HCT116 (cell line): ENCODE data around the gene PYGL. TPM values are rescaled to one million over a fixed set of nuclear protein-coding genes. Genes with fewer than 3 reads are reported as not detected.

ENCODE experiments used
- ATAC-seq: fragments of 200-7000 bp; cut with Tn5 transposase; 2 replicates; pipeline ENCODE4 v1.9.1; 2020; ENCODE audit warnings: mild to moderate bottlenecking, moderate library complexity
- BruUV-seq: library from RNA; stranded (reverse); fragments of 400-500 nt; replicated peaks from 2 replicates; lab custom pipeline; 2021; lab: Mats Ljungman, UMichigan
- CTCF ChIA-PET: fragments of 300-600 bp; sonication (Branson Sonifier 250); formaldehyde crosslinking; loops from one replicate; lab custom pipeline; 2021; ENCODE audit warnings: antibody characterized with exemption; lab: Charles Lee
- POLR2A ChIA-PET: fragments of 300-600, 350-600 bp; sonication (Branson Sonifier 250); formaldehyde crosslinking; loops from one replicate; lab custom pipeline; 2021; ENCODE audit warnings: antibody characterized with exemption; lab: Charles Lee
- RAD21 ChIA-PET, 2 experiments: fragments of 300-600 bp; sonication (Branson Sonifier 250); formaldehyde crosslinking; loops; one replicate each; lab custom pipeline; 2023; ENCODE audit warnings: low total read pairs in 2 of 2; ENCODE audit not compliant: uncharacterized antibody in 2 of 2, unreplicated experiment in 2 of 2, low non-redundant PET in 1 of 2; lab: Charles Lee
- DNase-seq: peaks from one replicate; pipeline ENCODE4 v3.0.0-alpha.2; 2010; ENCODE audit warnings: low read depth, low spot score
- H2AFZ ChIP-seq: fragments of 200-600 bp; shearing (Covaris generic), sonication (generic); 2 replicates; pipeline ENCODE4 v1.6.1; 2017; ENCODE audit warnings: low read depth, mixed run types, mixed read lengths, antibody characterized with exemption, low read length; ENCODE audit not compliant: poor library complexity, severe bottlenecking
- H3K27ac ChIP-seq: 2 replicates; pipeline ENCODE4 v1.5.1; 2012; ENCODE audit warnings: low read depth, low read length
- H3K27me3 ChIP-seq: fragments of 200-600 bp; sonication (generic); 2 replicates; pipeline ENCODE4 v1.6.1; 2016; ENCODE audit warnings: mixed run types, low read length, mixed read lengths; ENCODE audit not compliant: insufficient read depth
- H3K36me3 ChIP-seq, 2 experiments: fragments of 200-500 bp in 1 of 2; fragments of 200-600 bp in 1 of 2; sonication (Bioruptor generic) in 1 of 2; sonication (generic) in 1 of 2; 2 replicates each; pipeline versions ENCODE4 v1.5.1 to v1.6.1; 2014 to 2016; ENCODE audit warnings: low read length in 2 of 2, inconsistent platforms in 1 of 2, mixed read lengths in 1 of 2, mixed run types in 1 of 2; ENCODE audit not compliant: insufficient read depth in 2 of 2, control insufficient read depth in 1 of 2
- H3K4me1 ChIP-seq, 2 experiments: fragments of 200-600 bp in 1 of 2; sonication (generic) in 1 of 2; 2 replicates each; pipeline versions ENCODE4 v1.5.1 to v1.6.1; 2012 to 2017; ENCODE audit warnings: low read length in 2 of 2, inconsistent platforms in 1 of 2, mild to moderate bottlenecking in 1 of 2, mixed read lengths in 1 of 2, mixed run types in 1 of 2, moderate library complexity in 1 of 2; ENCODE audit not compliant: insufficient read depth in 2 of 2, control insufficient read depth in 1 of 2
- H3K4me2 ChIP-seq: fragments of 200-600 bp; sonication (generic); 2 replicates; pipeline ENCODE4 v1.6.1; 2017; ENCODE audit warnings: mixed run types, low read length, mixed read lengths
- H3K4me3 ChIP-seq, 2 experiments: fragments of 200-600 bp in 1 of 2; sonication (generic) in 1 of 2; replicated peaks in 1 of 2; 2 replicates each; pipeline ENCODE4 v1.5.1; 2011 to 2016; ENCODE audit warnings: low read length in 2 of 2, control low read depth in 1 of 2, low read depth in 1 of 2, mild to moderate bottlenecking in 1 of 2, mixed read lengths in 1 of 2, mixed run types in 1 of 2
- H3K79me2 ChIP-seq: fragments of 200-600 bp; sonication (generic); 2 replicates; pipeline ENCODE4 v1.6.1; 2017; ENCODE audit warnings: mild to moderate bottlenecking, mixed run types, low read length, moderate library complexity, mixed read lengths; ENCODE audit not compliant: insufficient read depth
- H3K9ac ChIP-seq: fragments of 200-600 bp; sonication (generic); 2 replicates; pipeline ENCODE4 v1.6.1; 2016; ENCODE audit warnings: low read length, mixed read lengths
- H3K9me2 ChIP-seq: fragments of 200-600 bp; sonication (generic), shearing (Covaris generic); 2 replicates; pipeline ENCODE4 v1.6.1; 2017; ENCODE audit warnings: mixed run types, mild to moderate bottlenecking, moderate library complexity; ENCODE audit not compliant: insufficient read depth
- H3K9me3 ChIP-seq, 2 experiments: fragments of 200-500 bp in 1 of 2; fragments of 200-600 bp in 1 of 2; sonication (Bioruptor generic) in 1 of 2; sonication (generic) in 1 of 2; 2 replicates each; pipeline ENCODE4 v1.6.1; 2014 to 2017; ENCODE audit warnings: low read length in 2 of 2, mixed read lengths in 2 of 2, inconsistent platforms in 1 of 2, low read depth in 1 of 2, mild to moderate bottlenecking in 1 of 2, mixed run types in 1 of 2, moderate library complexity in 1 of 2; ENCODE audit not compliant: control insufficient read depth in 1 of 2, insufficient read depth in 1 of 2
- H4K20me1 ChIP-seq: fragments of 200-600 bp; sonication (generic), shearing (Covaris generic); 2 replicates; pipeline ENCODE4 v1.6.1; 2017; ENCODE audit warnings: mixed run types, mild to moderate bottlenecking, moderate library complexity; ENCODE audit not compliant: insufficient read depth
- CEBPB ChIP-seq: IDR thresholded peaks from 2 replicates; pipeline ENCODE4 v1.6.1; 2012; ENCODE audit warnings: low read depth
- EGR1 ChIP-seq: IDR thresholded peaks from 2 replicates; pipeline ENCODE4 v1.6.1; 2012; ENCODE audit warnings: low read depth
- EZH2 ChIP-seq: fragments of 200-600 bp; sonication (generic); IDR thresholded peaks from 2 replicates; pipeline ENCODE4 v1.6.1; 2017; ENCODE audit warnings: antibody characterized with exemption, mixed run types
- FOSL1 ChIP-seq: IDR thresholded peaks from 2 replicates; pipeline ENCODE4 v1.6.1; 2012; ENCODE audit warnings: low read depth
- POLR2A ChIP-seq: IDR thresholded peaks from 2 replicates; pipeline ENCODE4 v1.7.0; 2011; ENCODE audit warnings: borderline replicate concordance; ENCODE audit not compliant: insufficient read depth, insufficient read length; ENCODE audit errors: extremely low read depth
- SRF ChIP-seq: IDR thresholded peaks from 2 replicates; pipeline ENCODE4 v1.6.1; 2012; ENCODE audit warnings: low read depth
- TCF7L2 ChIP-seq: IDR thresholded peaks from 2 replicates; pipeline ENCODE4 v1.7.0; 2011; ENCODE audit warnings: borderline replicate concordance, inconsistent platforms; ENCODE audit not compliant: insufficient read depth, insufficient read length; ENCODE audit errors: extremely low read depth
- ZFX ChIP-seq: fragments of 450-650 bp; IDR thresholded peaks from 2 replicates; pipeline ENCODE4 v1.6.1; 2017
- ZNF274 ChIP-seq: fragments of 200-500 bp; sonication (Bioruptor generic); IDR thresholded peaks from 2 replicates; pipeline ENCODE4 v1.6.1; 2014; ENCODE audit warnings: mild to moderate bottlenecking, low read depth, low read length, inconsistent platforms
- intact Hi-C: fragments of 100-400 bp; cut with micrococcal nuclease; formaldehyde crosslinking; loops from 2 replicates; pipeline ENCODE4 v1.10.0; 2022
- total RNA-seq: library from RNA; stranded (reverse); gene quantifications from one replicate; pipeline ENCODE4 v1.2.1, GENCODE V29; 2021; ENCODE audit not compliant: unreplicated experiment
- TF ChIP-seq, protein P1 (sequence below): IDR thresholded peaks from 2 replicates; pipeline ENCODE4 v1.6.1; 2012; ENCODE audit warnings: low read depth
- TF ChIP-seq, protein P2 (sequence below), 3 experiments: fragments of 200-600 bp in 1 of 3; sonication (generic) in 1 of 3; IDR thresholded peaks in 2 of 3; conservative IDR thresholded peaks in 1 of 3; 2 replicates each; pipeline ENCODE4 v1.5.1; 2012 to 2017; ENCODE audit warnings: low read depth in 2 of 3, low read length in 2 of 3, antibody characterized with exemption in 1 of 3, borderline replicate concordance in 1 of 3, control low read depth in 1 of 3, mild to moderate bottlenecking in 1 of 3, mixed read lengths in 1 of 3, mixed run types in 1 of 3, moderate library complexity in 1 of 3; ENCODE audit not compliant: insufficient read depth in 1 of 3

The PYGL gene
- total RNA-seq, 1 experiment from 2014 or later, result 173 TPM

DNA sequence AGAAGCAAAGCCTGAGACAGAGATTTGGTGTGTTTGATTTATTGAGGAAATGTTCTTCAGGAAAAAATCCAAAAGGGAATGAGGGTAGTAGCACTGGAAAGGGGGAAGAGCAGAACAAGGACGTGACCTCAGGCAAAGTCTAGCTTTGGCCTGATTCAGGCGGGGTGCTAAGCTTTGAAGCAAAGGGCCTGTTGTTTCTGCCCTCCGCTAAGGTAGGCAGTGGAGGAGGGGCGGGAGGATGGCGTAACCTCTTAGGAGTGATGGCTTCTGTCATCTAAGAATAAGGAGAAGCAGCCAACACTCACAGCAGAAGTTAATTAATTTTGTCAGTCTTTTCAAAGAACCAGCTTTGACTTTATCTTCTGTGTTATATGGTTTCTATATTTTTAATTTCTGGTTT, 52.0 kb downstream of the PYGL start:
- RAD21 ChIA-PET, result no interaction called here
- CTCF ChIA-PET, result no interaction called here
- ATAC-seq (no peak), DNase-seq (no peak)
- Histone ChIP-seq H3K79me2 (no peaks in the 10 kb centered on the region), H3K4me1 (peaks cover 0 to 5% of the 10 kb centered on the region in 2 experiments; a peak in 1 of 4 replicates), H3K27ac (no peak overlapping the region), H3K9me2 (no peaks in the 10 kb centered on the region), H2AFZ (no peak overlapping the region), H3K9ac (no peak overlapping the region), H4K20me1 (no peaks in the 10 kb centered on the region), H3K4me3 (no peak overlapping the region), H3K4me2 (no peak overlapping the region), H3K36me3 (no peaks in the 10 kb centered on the region), H3K9me3 (no peaks in the 10 kb centered on the region), H3K27me3 (no peaks in the 10 kb centered on the region)
- no peak for TF ChIP-seq TCF7L2
- no peak for TF ChIP-seq ZNF274
- no peak for TF ChIP-seq EZH2
- no peak for TF ChIP-seq SRF
- no peak for TF ChIP-seq EGR1
- no peak for TF ChIP-seq ZFX
- TF ChIP-seq, protein P1, sequence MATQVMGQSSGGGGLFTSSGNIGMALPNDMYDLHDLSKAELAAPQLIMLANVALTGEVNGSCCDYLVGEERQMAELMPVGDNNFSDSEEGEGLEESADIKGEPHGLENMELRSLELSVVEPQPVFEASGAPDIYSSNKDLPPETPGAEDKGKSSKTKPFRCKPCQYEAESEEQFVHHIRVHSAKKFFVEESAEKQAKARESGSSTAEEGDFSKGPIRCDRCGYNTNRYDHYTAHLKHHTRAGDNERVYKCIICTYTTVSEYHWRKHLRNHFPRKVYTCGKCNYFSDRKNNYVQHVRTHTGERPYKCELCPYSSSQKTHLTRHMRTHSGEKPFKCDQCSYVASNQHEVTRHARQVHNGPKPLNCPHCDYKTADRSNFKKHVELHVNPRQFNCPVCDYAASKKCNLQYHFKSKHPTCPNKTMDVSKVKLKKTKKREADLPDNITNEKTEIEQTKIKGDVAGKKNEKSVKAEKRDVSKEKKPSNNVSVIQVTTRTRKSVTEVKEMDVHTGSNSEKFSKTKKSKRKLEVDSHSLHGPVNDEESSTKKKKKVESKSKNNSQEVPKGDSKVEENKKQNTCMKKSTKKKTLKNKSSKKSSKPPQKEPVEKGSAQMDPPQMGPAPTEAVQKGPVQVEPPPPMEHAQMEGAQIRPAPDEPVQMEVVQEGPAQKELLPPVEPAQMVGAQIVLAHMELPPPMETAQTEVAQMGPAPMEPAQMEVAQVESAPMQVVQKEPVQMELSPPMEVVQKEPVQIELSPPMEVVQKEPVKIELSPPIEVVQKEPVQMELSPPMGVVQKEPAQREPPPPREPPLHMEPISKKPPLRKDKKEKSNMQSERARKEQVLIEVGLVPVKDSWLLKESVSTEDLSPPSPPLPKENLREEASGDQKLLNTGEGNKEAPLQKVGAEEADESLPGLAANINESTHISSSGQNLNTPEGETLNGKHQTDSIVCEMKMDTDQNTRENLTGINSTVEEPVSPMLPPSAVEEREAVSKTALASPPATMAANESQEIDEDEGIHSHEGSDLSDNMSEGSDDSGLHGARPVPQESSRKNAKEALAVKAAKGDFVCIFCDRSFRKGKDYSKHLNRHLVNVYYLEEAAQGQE, result no peak
- TF ChIP-seq, protein P2, sequence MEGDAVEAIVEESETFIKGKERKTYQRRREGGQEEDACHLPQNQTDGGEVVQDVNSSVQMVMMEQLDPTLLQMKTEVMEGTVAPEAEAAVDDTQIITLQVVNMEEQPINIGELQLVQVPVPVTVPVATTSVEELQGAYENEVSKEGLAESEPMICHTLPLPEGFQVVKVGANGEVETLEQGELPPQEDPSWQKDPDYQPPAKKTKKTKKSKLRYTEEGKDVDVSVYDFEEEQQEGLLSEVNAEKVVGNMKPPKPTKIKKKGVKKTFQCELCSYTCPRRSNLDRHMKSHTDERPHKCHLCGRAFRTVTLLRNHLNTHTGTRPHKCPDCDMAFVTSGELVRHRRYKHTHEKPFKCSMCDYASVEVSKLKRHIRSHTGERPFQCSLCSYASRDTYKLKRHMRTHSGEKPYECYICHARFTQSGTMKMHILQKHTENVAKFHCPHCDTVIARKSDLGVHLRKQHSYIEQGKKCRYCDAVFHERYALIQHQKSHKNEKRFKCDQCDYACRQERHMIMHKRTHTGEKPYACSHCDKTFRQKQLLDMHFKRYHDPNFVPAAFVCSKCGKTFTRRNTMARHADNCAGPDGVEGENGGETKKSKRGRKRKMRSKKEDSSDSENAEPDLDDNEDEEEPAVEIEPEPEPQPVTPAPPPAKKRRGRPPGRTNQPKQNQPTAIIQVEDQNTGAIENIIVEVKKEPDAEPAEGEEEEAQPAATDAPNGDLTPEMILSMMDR (IDR thresholded peaks at IDR 0.05 in 2 of 3, conservative IDR thresholded peaks at IDR 0.05 in 1 of 3; ENCODE audit: borderline replicate concordance in 1 of 3, insufficient read depth in 1 of 3, low read depth in 2 of 3, low read length in 2 of 3), result no peak
- TF ChIP-seq FOSL1, result no peak
- TF ChIP-seq CEBPB, result no peak
- no peak for TF ChIP-seq POLR2A
- POLR2A ChIA-PET, result no interaction called here
- no TSS peak for BruUV-seq
- intact Hi-C loops, result no loop called here
